ENCODE data around the gene NPY1R. TPM values are rescaled to one million over a fixed set of nuclear protein-coding genes. Genes with fewer than 3 reads are reported as not detected.

The NPY1R gene
- polyA plus RNA-seq, 1 donor from 2014 or later: 19.8 TPM

DNA sequence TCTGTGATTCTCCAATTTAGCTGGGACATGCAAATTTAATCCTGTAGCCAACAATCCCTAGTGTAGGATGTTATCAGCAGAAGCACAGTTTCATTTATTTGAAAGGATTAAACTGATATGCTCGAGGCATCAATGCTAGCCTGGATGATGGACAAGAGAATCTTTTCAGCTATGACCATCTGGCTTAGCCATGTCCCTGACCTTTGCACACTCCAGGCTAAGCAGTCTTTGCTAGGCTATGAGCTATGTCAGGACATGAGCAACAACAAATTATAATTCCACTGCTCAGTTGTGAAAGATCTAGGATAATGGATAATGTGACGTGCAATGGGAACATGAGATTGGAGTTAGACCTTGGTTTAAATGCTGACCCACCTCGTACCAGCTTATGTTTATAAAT, 32.0 kb downstream of the NPY1R start:
- no peak overlapping the region for H3K4me3 ChIP-seq (ENCODE audit: low read length)
- TF ChIP-seq MXI1 (conservative IDR thresholded peaks at IDR 0.05; ENCODE audit: poor library complexity, severe bottlenecking) (no peak), EP300 (conservative IDR thresholded peaks at IDR 0.05; ENCODE audit: poor library complexity, severe bottlenecking) (no peak), RAD21 (conservative IDR thresholded peaks at IDR 0.05) (no peak), POLR2AphosphoS5 (IDR thresholded peaks at IDR 0.05) (no peak), EZH2 (IDR thresholded peaks at IDR 0.05; ENCODE audit: borderline replicate concordance, insufficient read depth, low read length, poor library complexity, severe bottlenecking) (no peak), SMC3 (conservative IDR thresholded peaks at IDR 0.05; ENCODE audit: poor library complexity) (no peak), TAF1 (IDR thresholded peaks at IDR 0.05; ENCODE audit: low read depth) (no peak)
- TF ChIP-seq, protein P1, sequence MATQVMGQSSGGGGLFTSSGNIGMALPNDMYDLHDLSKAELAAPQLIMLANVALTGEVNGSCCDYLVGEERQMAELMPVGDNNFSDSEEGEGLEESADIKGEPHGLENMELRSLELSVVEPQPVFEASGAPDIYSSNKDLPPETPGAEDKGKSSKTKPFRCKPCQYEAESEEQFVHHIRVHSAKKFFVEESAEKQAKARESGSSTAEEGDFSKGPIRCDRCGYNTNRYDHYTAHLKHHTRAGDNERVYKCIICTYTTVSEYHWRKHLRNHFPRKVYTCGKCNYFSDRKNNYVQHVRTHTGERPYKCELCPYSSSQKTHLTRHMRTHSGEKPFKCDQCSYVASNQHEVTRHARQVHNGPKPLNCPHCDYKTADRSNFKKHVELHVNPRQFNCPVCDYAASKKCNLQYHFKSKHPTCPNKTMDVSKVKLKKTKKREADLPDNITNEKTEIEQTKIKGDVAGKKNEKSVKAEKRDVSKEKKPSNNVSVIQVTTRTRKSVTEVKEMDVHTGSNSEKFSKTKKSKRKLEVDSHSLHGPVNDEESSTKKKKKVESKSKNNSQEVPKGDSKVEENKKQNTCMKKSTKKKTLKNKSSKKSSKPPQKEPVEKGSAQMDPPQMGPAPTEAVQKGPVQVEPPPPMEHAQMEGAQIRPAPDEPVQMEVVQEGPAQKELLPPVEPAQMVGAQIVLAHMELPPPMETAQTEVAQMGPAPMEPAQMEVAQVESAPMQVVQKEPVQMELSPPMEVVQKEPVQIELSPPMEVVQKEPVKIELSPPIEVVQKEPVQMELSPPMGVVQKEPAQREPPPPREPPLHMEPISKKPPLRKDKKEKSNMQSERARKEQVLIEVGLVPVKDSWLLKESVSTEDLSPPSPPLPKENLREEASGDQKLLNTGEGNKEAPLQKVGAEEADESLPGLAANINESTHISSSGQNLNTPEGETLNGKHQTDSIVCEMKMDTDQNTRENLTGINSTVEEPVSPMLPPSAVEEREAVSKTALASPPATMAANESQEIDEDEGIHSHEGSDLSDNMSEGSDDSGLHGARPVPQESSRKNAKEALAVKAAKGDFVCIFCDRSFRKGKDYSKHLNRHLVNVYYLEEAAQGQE (IDR thresholded peaks at IDR 0.05; ENCODE audit: borderline replicate concordance): no peak
- TF ChIP-seq, protein P2, sequence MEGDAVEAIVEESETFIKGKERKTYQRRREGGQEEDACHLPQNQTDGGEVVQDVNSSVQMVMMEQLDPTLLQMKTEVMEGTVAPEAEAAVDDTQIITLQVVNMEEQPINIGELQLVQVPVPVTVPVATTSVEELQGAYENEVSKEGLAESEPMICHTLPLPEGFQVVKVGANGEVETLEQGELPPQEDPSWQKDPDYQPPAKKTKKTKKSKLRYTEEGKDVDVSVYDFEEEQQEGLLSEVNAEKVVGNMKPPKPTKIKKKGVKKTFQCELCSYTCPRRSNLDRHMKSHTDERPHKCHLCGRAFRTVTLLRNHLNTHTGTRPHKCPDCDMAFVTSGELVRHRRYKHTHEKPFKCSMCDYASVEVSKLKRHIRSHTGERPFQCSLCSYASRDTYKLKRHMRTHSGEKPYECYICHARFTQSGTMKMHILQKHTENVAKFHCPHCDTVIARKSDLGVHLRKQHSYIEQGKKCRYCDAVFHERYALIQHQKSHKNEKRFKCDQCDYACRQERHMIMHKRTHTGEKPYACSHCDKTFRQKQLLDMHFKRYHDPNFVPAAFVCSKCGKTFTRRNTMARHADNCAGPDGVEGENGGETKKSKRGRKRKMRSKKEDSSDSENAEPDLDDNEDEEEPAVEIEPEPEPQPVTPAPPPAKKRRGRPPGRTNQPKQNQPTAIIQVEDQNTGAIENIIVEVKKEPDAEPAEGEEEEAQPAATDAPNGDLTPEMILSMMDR (IDR thresholded peaks at IDR 0.05; ENCODE audit: poor library complexity, severe bottlenecking): no peak
- H4K20me1 ChIP-seq (ENCODE audit: insufficient read depth): no peaks in the 10 kb centered on the region

DNA sequence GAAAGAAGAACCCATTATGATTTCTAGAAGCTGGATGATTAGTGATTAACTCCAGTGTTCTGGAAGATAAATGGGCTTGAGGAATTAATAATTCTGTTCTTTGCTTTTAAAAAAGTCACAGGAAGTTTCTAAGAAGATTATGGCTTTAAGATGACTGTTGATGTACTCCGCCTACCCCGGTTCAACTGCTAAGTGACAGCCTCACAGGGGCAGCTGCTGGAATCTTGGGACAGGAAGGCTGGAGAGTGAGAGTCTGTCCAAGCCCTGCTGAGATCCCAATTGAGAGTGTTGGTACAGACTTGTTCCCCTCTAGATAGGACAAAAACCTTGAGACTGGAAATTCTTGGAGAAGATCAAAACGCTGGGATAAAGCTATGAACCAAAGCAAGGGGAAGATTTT, 37.3 kb downstream of the NPY1R start:
- H3K36me3 ChIP-seq (ENCODE audit: insufficient read depth, low read length): no peaks in the 10 kb centered on the region
- no peak overlapping the region for H3K9ac ChIP-seq (ENCODE audit: low read length)
- no peaks in the 10 kb centered on the region for H3K79me2 ChIP-seq (replicated peaks; ENCODE audit: insufficient read depth, low read length)
- H3K4me2 ChIP-seq (ENCODE audit: low read length): no peak overlapping the region
- H3K27ac ChIP-seq (ENCODE audit: low read length): no peak overlapping the region
- no peak overlapping the region for H3K4me3 ChIP-seq (ENCODE audit: low read length)
- no peaks in the 10 kb centered on the region for H4K20me1 ChIP-seq (ENCODE audit: insufficient read depth)
- no peaks in the 10 kb centered on the region for H3K9me3 ChIP-seq (ENCODE audit: low read length)
- H3K27me3 ChIP-seq (ENCODE audit: insufficient read depth, low read depth, low read length): no peaks in the 10 kb centered on the region
- no peak overlapping the region for H2AFZ ChIP-seq (ENCODE audit: low read depth, low read length)
- H3F3A ChIP-seq (ENCODE audit: insufficient read depth, low read length, poor library complexity, severe bottlenecking): no peaks in the 10 kb centered on the region
- TF ChIP-seq EZH2 (IDR thresholded peaks at IDR 0.05; ENCODE audit: borderline replicate concordance, insufficient read depth, low read length, poor library complexity, severe bottlenecking) (no peak), RAD21 (conservative IDR thresholded peaks at IDR 0.05) (no peak), TAF1 (IDR thresholded peaks at IDR 0.05; ENCODE audit: low read depth) (no peak), POLR2AphosphoS5 (IDR thresholded peaks at IDR 0.05) (no peak), EP300 (conservative IDR thresholded peaks at IDR 0.05; ENCODE audit: poor library complexity, severe bottlenecking) (no peak), MXI1 (conservative IDR thresholded peaks at IDR 0.05; ENCODE audit: poor library complexity, severe bottlenecking) (no peak), SMC3 (conservative IDR thresholded peaks at IDR 0.05; ENCODE audit: poor library complexity) (no peak)
- TF ChIP-seq, protein P2 (IDR thresholded peaks at IDR 0.05; ENCODE audit: poor library complexity, severe bottlenecking): no peak
- TF ChIP-seq, protein P1 (IDR thresholded peaks at IDR 0.05; ENCODE audit: borderline replicate concordance): no peak
- no peaks in the 10 kb centered on the region for H3K9me2 ChIP-seq (ENCODE audit: insufficient read depth, low read length)

More for the DNA sequence above, 32.0 kb downstream of the NPY1R start:
- no peak overlapping the region for H2AFZ ChIP-seq (ENCODE audit: low read depth, low read length)
- H3K9ac ChIP-seq (ENCODE audit: low read length): no peak overlapping the region
- H3F3A ChIP-seq (ENCODE audit: insufficient read depth, low read length, poor library complexity, severe bottlenecking): no peaks in the 10 kb centered on the region
- H3K27ac ChIP-seq (ENCODE audit: low read length): no peak overlapping the region
- H3K4me2 ChIP-seq (ENCODE audit: low read length): no peak overlapping the region
- H3K27me3 ChIP-seq (ENCODE audit: insufficient read depth, low read depth, low read length): no peaks in the 10 kb centered on the region
- no peaks in the 10 kb centered on the region for H3K9me3 ChIP-seq (ENCODE audit: low read length)
- H3K79me2 ChIP-seq (replicated peaks; ENCODE audit: insufficient read depth, low read length): no peaks in the 10 kb centered on the region
- no peaks in the 10 kb centered on the region for H3K36me3 ChIP-seq (ENCODE audit: insufficient read depth, low read length)
- H3K9me2 ChIP-seq (ENCODE audit: insufficient read depth, low read length): no peaks in the 10 kb centered on the region
